Measurements from ENCODE around the gene NETO1.

NETO1 gene

DNA sequence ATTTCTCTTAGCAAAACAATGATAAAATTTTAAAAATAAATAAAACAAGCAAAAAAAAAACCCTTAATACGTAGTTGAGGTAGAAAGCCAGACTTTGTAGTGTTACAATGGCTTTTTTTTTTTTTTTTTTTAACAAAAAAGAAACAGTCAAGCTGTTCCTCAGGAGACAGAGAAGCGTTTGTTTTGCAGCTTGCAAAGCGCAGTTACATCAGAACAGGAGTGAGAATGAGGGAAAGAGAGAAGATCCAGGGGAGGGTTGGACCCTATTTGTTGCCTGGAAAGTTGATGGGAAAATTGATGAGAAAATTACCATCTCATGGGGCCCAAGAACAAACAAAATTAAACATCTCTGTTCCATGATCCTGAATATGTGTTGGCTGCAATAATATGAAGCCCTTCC is 146.5 kb downstream of the NETO1 start:
- DNase-seq = no peak

DNA sequence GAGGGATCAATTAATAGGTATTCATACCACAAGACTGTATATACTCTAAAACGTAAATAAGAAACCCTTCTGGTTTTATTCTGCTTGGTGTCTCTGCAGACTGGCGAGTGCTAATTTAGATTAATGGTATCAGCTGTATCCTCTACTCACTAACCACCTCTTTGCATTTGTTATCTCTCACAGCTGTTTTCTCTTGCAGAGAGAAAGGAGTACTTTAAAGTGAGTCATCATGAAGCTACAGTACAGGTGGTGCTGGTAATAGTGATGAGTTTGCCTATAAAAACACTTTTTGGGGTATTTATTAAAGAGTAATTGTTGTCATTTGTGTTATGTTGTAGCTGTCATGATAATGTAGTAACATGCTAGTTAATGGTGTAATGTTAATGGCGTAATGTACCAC is 147.7 kb downstream of the NETO1 start:
- no peak for DNase-seq

DNA sequence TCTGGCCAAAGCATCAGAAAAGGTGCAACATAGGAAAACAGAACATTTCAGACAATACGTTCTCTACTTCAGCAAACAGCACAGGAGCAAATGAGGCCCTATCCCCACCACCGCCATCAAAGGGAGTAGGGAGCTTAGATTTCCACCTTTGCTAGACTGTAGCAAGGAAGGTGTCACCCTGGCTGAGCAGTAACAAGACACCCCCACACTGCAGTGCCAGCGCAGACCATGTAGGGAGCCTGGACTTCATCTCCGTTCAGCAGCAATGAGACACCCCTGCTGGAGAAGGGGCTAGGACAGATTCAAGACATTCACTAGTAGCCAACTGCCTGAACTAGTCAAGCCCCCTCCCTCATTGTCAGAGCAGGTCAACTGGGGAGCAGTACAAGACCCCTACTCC is 163.6 kb downstream of the NETO1 start:
- DNase-seq = no peak

DNA sequence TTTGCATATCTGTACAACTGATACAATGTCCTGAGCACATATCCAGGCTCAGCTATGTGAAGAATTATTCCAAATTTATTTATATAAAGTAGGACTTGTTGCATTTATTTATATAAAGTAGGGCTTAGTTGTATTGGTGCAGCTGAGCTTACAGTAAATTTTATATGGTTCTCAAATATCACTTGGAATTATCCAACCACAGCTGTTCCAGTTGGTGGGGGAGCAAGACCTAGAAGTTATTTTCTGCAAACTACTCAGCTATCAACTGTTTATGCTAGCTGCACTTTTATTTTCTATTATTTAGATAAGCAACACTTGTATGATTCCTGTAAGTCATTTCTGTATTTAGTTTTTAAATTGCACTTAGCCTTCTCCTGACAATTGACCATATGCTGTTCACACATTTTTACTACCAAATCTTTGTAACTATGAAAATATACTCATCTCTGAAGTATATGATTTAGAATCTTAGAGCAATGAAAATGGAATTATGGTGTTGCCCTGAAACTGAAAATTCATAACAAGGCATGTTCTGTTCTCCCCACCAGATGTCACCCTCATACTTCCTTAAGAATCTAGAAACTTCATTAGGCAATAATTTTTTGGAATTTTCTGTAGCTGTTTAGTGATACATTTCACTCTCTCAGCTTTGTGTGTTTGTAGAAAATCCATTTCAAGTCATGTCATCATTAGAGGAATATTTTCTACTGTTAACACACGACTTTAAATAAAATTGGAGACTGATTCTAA is 166.7 kb downstream of the NETO1 start:
- peak; percentile 15 for DNase-seq

DNA sequence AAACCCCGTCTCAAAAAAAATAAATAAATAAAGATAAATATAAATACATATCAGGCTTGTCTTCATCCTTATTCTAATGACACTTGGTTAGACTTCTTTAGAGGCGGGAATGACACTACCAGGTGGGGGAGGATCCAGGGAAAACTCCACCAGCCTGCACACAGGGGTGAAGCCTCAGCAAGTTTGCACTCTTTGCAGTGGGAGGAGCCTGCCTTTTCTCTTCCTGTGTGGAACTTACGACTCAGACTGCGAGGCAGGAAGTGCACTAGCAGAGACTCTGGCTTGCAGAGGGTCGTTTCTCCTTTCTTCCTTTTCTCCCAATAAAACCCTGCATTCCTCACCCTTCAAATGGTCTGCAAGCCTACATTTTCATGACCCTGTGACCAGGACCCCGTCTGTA is 170.1 kb downstream of the NETO1 start:
- DNase-seq = no peak

DNA sequence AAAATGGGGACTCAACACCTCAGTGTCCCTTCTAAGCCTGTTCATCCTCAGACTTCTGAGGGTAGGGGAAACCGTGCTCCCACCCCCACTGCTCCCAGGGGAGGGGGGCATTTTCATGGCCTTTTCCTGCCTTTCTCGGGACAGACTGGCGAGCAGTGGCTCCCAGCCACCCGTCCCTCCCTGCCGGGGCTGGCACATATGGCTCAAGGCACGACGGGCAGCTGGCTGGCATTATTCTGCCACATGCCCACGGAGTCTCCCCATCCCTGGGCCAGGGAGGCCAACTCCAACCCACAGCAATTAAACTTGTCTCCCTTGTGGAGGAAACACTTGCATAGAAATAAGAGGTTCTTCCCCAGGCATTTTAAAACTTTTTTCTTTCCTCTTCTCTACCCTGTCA is 175.2 kb downstream of the NETO1 start:
- DNase-seq = no peak

Measured in KG1 (cell line).